GM12865 (cell line): ENCODE data around the gene CERS1.

ENCODE experiments used
- DNase-seq: peaks from one replicate; pipeline ENCODE4 v3.0.0; 2010; ENCODE audit warnings: low read depth
- H3K4me3 ChIP-seq: 2 replicates; pipeline ENCODE4 v1.5.1; 2011; ENCODE audit warnings: mild to moderate bottlenecking, low read depth, low read length, control low read depth
- CTCF ChIP-seq: IDR thresholded peaks from 2 replicates; pipeline ENCODE4 v1.5.1; 2011; ENCODE audit warnings: low read length, control low read depth, low read depth, inconsistent platforms; ENCODE audit not compliant: insufficient read depth; ENCODE audit errors: missing control alignments

The CERS1 gene

GRCh38 chr19:18875726-18876125 is 20.2 kb downstream of the CERS1 start:
- TF ChIP-seq CTCF, result no peak
- H3K4me3 ChIP-seq, result no peak overlapping the region
- DNase-seq, result no peak

- TF ChIP-seq CTCF, result no peak
- H3K4me3 ChIP-seq, result no peak overlapping the region
- no peak for DNase-seq
These were observed 24.4 kb downstream of the CERS1 start for GRCh38 chr19:18871543-18871942.

- TF ChIP-seq CTCF, result no peak
- DNase-seq, result no peak
- no peak overlapping the region for H3K4me3 ChIP-seq
These were observed 25.3 kb downstream of the CERS1 start for GRCh38 chr19:18870531-18871172.

GRCh38 chr19:18869781-18870530 is 26.0 kb downstream of the CERS1 start:
- no peak overlapping the region for H3K4me3 ChIP-seq
- no peak for DNase-seq
- TF ChIP-seq CTCF, result no peak

GRCh38 chr19:18869023-18869618 is 26.8 kb downstream of the CERS1 start:
- TF ChIP-seq CTCF, result no peak
- no peak for DNase-seq
- no peak overlapping the region for H3K4me3 ChIP-seq

GRCh38 chr19:18868380-18869022 is 27.5 kb downstream of the CERS1 start:
- DNase-seq, result no peak
- no peak overlapping the region for H3K4me3 ChIP-seq
- no peak for TF ChIP-seq CTCF
